HG03159 (cell line): Measurements from ENCODE around the gene PRDM16.
A peak's percentile ranks its signal among the peaks of the same experiment; 100 is the strongest.

Source experiments
- ATAC-seq: cut with Tn5 transposase; IDR thresholded peaks from one replicate; pipeline ENCODE4 v1.9.1; 2021; ENCODE audit warnings: mild to moderate bottlenecking, moderate library complexity; ENCODE audit not compliant: unreplicated experiment

The PRDM16 gene

GRCh38 chr1:3434406-3435110 lies 365.6 kb downstream of the PRDM16 start:
- ATAC-seq: no peak

DNA sequence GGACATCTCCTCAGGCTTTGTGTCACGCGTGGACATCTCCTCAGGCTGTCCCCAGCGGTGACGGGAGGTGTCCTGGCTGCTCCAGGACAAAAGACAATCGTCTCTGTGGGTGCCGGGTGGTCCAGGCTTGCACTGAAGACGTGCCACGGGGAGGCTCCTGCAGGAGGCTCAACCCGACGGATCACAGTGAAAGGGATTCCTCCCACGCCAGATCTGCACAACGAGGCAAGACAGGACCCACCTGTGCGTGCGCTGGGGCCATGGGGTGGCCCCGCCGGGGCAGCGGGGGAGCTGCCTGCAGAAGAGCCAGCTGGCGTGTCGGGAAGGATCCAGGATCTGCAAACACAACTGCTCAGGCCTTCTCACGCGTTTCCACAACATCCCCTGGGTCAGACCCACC lies 366.7 kb downstream of the PRDM16 start:
- ATAC-seq: no peak

GRCh38 chr1:3436451-3436850 lies 367.4 kb downstream of the PRDM16 start:
- no peak for ATAC-seq

- ATAC-seq: no peak
Observed at GRCh38 chr1:3436901-3437300, 367.9 kb downstream of the PRDM16 start.

DNA sequence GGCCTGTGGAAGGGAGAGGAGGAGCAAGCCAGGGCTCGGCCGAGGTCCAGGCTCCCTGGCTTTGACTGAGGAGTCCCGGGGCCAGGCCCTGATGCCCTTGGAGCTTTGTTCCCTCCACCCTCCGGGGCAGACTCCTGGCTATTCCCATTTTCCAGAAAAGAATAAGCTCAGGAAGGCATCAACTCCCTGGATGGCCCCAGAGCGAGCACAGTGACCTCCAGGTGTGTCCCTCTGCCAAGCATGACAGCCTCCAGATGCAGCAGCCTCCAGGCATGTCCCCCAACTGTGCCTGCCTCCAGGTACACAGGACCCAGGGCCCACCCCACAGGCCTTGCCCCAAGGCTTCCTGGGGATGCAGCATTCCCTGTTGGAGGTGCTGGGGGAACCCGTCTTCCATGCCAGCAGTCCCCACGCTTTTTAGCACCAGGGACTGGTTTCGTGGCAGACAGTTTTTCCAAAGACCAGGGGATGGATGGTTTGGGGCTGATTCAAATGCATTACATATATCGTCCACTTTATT lies 369.7 kb downstream of the PRDM16 start:
- ATAC-seq: no peak

DNA sequence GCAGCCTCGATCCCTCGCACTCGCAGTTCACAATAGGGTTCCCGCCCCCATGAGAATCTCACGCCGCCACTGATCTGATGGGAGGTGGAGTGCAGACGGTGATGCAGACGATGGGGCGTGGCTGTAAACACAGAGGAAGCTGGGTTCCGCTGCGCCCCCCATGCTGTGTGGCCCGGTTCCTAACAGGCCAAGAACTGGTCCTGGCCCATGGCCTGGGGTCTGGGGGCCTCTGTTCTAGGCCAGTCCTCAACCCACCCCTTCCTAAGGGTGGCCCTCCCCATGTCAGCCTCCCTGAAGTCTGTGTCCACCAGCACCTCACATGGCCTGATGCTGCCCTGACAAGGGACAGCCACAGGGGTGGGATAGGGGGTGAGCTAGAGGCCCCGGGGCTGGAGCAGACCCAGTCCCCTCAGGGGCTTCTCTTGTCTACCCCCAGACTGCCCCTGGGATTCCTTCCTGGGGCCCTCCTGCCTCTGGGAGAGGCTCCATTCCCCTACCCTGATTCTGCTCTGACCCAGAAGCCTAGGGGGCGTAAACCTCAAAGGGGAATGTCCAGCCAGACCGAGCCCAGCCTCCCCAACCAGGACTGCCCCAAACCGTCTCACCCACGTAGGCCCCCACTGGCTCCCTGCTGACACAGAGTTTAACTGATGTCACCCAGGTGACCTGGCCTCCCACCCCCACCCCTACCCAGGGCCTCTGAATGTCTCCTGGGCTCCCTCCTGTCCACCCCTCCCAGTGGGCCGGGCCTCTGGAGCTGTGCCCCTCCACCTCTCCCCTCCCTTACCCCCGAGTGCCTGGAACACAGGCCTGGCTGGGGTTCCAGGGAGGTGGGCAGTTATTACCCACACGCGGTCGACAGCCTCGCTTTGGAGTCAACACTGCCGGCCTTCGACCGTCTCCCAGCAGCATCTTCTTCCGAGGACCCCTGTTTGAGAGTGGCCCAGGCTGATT lies 370.6 kb downstream of the PRDM16 start:
- ATAC-seq: no peak

- no peak for ATAC-seq
Observed at GRCh38 chr1:3440300-3440681, 371.3 kb downstream of the PRDM16 start.

GRCh38 chr1:3440711-3441409 lies 371.9 kb downstream of the PRDM16 start:
- no peak for ATAC-seq

DNA sequence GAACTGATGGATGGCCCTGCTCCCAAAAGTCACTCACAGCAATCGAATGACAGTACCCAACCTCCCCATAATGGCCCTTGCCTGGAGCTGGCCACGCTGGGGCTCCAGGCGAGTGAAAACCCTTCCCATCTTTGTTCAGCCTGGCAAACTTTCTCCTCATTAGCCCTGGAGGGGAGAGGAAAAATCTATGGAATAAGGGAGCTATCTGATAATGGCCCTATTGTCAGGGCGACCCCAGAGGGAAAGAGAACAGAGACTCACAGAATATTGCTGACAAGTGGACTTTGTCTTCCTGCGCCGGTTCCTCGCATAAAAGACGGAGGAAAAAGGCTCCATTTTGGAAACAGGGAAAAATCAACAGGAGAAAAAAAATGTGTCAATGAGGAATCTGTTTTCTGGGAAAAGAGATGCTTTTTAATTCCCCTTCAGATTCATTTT lies 372.4 kb downstream of the PRDM16 start:
- no peak for ATAC-seq

- no peak for ATAC-seq
Observed at GRCh38 chr1:3441880-3442279, 372.9 kb downstream of the PRDM16 start.

DNA sequence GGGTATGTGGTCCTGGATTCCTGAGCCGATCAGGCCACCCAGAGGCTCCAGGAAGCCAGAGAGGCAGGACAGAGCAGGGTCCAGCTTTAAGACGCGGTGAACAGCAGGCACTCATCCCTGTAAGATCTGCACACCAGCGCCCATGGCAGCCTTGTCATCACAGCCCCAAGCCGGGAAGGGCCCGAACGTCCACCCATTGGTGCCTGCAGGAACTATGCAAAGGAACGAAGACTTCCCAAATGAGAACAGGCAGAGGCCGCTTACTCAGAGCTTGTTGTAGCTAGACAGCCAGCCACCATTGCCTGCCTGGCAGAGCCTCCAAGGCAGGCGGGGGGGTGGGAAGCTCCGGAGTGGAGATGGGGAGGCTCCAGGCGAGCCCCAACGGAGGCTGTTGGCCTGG lies 373.3 kb downstream of the PRDM16 start:
- ATAC-seq: no peak

GRCh38 chr1:3442901-3443300 lies 373.9 kb downstream of the PRDM16 start:
- ATAC-seq: no peak

- ATAC-seq: no peak
Observed at GRCh38 chr1:3443807-3444206, 374.8 kb downstream of the PRDM16 start.

GRCh38 chr1:3444298-3444697 lies 375.3 kb downstream of the PRDM16 start:
- ATAC-seq: no peak

DNA sequence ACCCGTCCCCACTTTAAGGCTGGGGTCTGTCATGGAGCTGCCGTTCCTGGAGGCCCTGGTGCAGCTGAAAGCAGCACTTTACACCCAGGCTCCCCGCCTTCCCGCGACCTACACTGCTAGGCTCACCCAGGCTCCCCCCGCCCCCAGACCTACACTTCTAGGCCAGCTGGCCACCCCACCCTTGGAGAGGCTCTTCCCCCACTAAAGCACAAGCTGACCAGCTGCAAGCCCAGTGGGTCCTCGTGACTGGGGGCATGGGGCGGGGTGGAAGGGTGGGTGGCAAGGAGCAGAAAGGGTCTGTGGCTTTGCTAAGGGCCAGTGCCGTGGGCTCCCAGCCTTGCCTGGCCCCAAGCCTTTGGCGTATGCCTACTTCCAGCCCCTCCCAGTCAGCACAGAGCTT lies 375.7 kb downstream of the PRDM16 start:
- no peak for ATAC-seq

DNA sequence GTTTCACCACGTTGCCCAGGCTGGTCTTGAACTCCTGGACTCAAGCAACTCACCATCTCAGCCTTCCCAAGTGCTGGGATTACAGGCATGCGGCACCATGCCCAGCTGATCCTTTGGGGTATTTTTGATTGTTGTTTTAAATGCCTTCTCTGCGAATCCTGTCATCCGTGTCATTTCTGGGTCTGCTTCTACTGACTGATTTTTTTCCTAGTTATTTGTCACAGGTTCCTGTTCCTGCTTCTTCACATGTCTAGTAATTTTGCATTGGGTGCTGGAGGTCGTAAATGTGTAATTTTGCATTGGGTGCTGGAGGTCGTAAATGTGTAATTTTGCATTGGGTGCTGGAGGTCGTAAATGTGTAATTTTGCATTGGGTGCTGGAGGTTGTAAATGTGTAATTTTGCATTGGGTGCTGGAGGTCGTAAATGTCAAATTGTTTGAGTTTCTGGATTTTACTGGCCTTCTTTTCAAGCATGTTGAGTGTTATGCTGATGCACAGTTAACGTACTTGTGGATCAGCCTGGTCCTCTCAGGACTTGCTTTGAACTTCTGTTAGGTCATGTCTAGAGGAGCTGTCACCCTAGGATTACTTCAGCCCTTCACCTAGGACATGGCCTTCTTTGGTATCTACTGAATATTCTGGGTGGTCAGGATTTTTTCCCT lies 381.3 kb downstream of the PRDM16 start:
- ATAC-seq: no peak

GRCh38 chr1:3450983-3451382 lies 382.0 kb downstream of the PRDM16 start:
- no peak for ATAC-seq

DNA sequence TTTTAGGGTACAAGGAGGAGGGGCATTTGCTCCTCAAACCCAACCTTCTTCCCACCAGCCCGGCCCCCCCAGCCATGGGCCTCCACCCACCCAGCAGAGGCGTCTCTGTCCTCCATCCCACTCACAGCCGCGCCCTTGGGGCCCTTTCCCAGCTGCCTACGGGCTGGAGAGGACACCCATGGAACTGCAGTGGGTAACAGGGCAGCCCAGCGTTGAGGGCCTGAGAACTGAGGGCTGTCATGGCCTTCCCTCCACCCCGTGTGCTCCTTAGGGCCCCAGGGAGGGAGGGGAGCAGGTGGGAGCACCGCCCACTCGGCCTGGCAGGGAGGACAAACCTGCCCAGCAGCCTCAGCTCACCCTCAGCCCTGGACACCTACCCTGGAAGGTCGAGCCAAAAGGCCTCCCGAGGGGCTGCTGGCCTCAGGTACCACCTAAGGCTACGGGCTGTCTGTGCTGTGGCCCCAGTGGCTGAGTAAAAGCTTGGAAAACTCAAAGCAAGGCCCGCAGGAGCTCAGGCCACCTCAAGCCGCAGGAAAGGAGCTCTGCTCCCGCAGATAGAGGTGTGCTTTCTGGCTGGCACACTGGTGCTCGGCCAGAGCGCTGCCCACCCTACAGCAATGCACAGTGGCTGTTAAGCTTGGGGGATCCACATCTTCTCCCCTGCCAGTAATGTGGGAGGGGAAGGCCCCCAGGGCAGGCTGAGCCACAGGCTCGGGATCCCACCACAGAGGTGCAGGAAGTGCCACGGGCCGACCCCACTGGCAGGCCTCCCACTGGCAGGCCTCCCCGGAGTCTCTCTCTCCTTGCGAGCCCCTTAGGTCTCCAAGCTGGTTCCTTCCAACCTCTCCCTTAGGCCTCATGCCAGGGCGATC lies 383.2 kb downstream of the PRDM16 start:
- ATAC-seq: no peak

DNA sequence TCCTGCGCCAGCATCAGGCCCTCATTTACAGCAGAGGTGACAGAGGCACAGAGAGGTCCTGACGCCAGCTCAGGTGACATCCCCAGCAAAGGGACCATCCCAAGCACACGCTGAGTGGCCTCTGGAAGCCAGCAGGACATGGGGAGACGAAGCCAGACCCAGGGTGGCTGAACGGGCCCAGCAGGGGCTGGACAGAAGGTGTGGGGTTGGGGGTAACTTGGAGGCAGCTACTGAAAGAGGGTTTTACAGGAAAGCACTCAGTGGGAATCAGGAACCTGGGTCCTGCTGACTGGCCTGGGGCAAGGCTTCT lies 383.8 kb downstream of the PRDM16 start:
- no peak for ATAC-seq

GRCh38 chr1:3453203-3453761 lies 384.3 kb downstream of the PRDM16 start:
- peak; percentile 58 for ATAC-seq
